Measurements from ENCODE around the gene KRT6B.
A peak's percentile ranks its signal among the peaks of the same experiment; 100 is the strongest.

The KRT6B gene

GRCh38 chr12:52442600-52443061 lies 9.3 kb downstream of the KRT6B start:
- no peak overlapping the region for H3K4me3 ChIP-seq (ENCODE audit: low read depth, low read length)
- in situ Hi-C loops (cut with HindIII; ENCODE audit: low sequenced_read_pairs), result no loop called here
- DNase-seq (ENCODE audit: low read depth), result peak; percentile 65
- peak; percentile 22 for TF ChIP-seq CTCF (IDR thresholded peaks at IDR 0.05; ENCODE audit: low read depth, low read length, missing control alignments)

DNA sequence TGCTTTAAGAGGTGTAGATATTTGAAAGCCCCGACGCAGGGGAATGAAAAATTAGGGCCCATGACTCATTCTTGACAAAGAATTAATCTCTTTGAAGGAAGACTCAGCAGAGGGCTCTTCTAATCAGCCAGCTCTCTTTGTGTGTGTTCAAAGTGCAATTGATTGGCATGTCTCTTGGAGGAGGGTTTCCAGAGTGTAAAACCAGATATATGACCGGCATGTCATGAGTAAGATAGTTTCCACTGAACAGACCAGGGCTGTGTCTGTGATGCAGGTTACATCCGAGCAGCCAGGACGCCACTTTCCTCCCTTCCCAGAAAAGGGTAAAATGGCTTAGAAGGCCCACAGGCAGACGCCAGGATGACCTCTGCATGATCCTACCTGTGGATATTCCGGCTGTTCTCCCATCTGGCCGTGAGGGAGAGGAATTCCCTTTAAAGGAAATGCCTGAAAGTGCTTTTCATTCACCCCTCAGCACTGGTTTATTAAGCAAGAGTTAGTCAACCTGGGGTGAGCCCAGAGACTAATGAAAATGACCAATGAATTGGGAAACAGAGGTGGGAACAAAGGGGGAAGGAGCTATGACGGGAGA lies 10.5 kb downstream of the KRT6B start:
- DNase-seq (ENCODE audit: low read depth), result no peak
- in situ Hi-C loops (cut with HindIII; ENCODE audit: low sequenced_read_pairs), result no loop called here
- TF ChIP-seq CTCF (IDR thresholded peaks at IDR 0.05; ENCODE audit: low read depth, low read length, missing control alignments), result no peak
- no peak overlapping the region for H3K4me3 ChIP-seq (ENCODE audit: low read depth, low read length)

- H3K4me3 ChIP-seq (ENCODE audit: low read depth, low read length), result no peak overlapping the region
- no peak for DNase-seq (ENCODE audit: low read depth)
- in situ Hi-C loops (cut with HindIII; ENCODE audit: low sequenced_read_pairs), result no loop called here
- TF ChIP-seq CTCF (IDR thresholded peaks at IDR 0.05; ENCODE audit: low read depth, low read length, missing control alignments), result no peak
Measured at GRCh38 chr12:52440821-52441319, 11.1 kb downstream of the KRT6B start.

GRCh38 chr12:52439845-52440244 lies 12.1 kb downstream of the KRT6B start:
- TF ChIP-seq CTCF (IDR thresholded peaks at IDR 0.05; ENCODE audit: low read depth, low read length, missing control alignments), result no peak
- in situ Hi-C loops (cut with HindIII; ENCODE audit: low sequenced_read_pairs), result no loop called here
- no peak for DNase-seq (ENCODE audit: low read depth)
- H3K4me3 ChIP-seq (ENCODE audit: low read depth, low read length), result no peak overlapping the region

GRCh38 chr12:52439420-52439819 lies 12.5 kb downstream of the KRT6B start:
- in situ Hi-C loops (cut with HindIII; ENCODE audit: low sequenced_read_pairs), result no loop called here
- H3K4me3 ChIP-seq (ENCODE audit: low read depth, low read length), result no peak overlapping the region
- no peak for DNase-seq (ENCODE audit: low read depth)
- no peak for TF ChIP-seq CTCF (IDR thresholded peaks at IDR 0.05; ENCODE audit: low read depth, low read length, missing control alignments)

DNA sequence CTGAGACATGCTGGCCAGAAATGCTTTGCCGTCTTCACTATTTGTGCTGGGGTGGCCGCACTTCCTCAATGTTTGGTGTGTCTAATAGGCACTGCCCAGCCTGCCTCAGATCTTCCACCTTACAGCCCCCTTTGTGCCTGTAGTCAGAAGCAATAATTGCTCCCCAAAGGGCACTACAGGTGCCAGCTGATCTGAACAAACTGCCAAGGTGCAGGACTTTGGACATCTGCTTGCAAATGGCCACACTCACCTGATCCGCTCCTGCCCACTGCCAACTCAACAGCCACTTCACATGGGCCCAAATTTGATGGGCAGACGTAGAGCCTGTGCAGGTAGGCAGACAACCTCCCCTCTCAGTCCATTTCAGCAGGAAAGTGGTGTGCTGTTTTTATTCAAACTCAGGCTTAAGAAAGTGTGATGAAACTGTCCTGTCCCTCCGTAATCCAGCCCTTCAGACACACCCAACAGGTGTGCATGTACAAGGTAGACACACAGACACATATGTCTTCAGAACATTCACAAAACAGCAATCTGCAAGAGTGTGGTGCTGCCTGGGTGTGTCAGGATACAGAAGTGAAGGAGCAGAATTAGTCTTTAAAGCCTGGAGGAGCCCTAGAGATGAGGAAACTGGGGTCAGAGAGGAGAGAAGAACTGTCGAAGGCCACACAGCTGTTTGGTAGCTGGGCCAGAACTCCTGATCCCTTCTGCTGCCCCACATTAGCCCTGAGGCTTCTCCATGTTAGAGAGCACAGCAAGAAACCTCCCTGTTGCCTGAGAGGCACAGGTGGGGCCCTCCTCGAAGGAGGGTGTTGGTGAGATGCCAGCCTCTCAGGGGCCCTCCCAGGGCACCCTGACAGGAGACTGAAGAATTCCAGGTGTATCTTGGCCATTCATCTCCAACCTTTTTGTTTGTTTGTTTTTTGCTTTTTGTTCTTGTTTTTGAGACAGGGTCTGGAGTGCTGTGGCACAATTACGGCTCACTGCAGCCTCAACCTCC lies 13.3 kb downstream of the KRT6B start:
- H3K4me3 ChIP-seq (ENCODE audit: low read depth, low read length), result no peak overlapping the region
- no peak for TF ChIP-seq CTCF (IDR thresholded peaks at IDR 0.05; ENCODE audit: low read depth, low read length, missing control alignments)
- no peak for DNase-seq (ENCODE audit: low read depth)
- in situ Hi-C loops (cut with HindIII; ENCODE audit: low sequenced_read_pairs), result no loop called here

All from astrocyte of the cerebellum (primary cell).